Panc1 (cell line): ENCODE data around the gene KCNH1. TPM values are rescaled to one million over a fixed set of nuclear protein-coding genes. Genes with fewer than 3 reads are reported as not detected.

Experiments
- ATAC-seq: fragments of 200-7000 bp; cut with Tn5 transposase; 2 replicates; pipeline ENCODE4 v1.9.1; 2020; ENCODE audit warnings: mild to moderate bottlenecking, moderate library complexity
- BruUV-seq: library from RNA; stranded (reverse); fragments of 400-500 nt; replicated peaks from 2 replicates; lab custom pipeline; 2021; lab: Mats Ljungman, UMichigan
- CTCF ChIA-PET: fragments of 300-600 bp; sonication (Branson Sonifier 250); formaldehyde crosslinking; loops from one replicate; lab custom pipeline; 2022; ENCODE audit warnings: antibody characterized with exemption; lab: Charles Lee
- POLR2A ChIA-PET: fragments of 300-600 bp; sonication (Branson Sonifier 250); formaldehyde crosslinking; loops from one replicate; lab custom pipeline; 2022; ENCODE audit warnings: antibody characterized with exemption; lab: Charles Lee
- DNase-seq: peaks from one replicate; pipeline ENCODE4 v3.0.0-alpha.2; 2010; ENCODE audit warnings: low read depth, low spot score
- H3K27ac ChIP-seq: 2 replicates; pipeline ENCODE4 v1.5.1; 2011; ENCODE audit warnings: mild to moderate bottlenecking, low read length, inconsistent platforms
- H3K27me3 ChIP-seq: fragments of 200-500 bp; sonication (Bioruptor generic); 2 replicates; pipeline ENCODE4 v1.6.0; 2014; ENCODE audit warnings: low read length, inconsistent platforms; ENCODE audit not compliant: control insufficient read depth, insufficient read depth
- H3K36me3 ChIP-seq: fragments of 200-500 bp; sonication (Bioruptor generic); 2 replicates; pipeline ENCODE4 v1.5.1; 2014; ENCODE audit warnings: inconsistent platforms, mild to moderate bottlenecking, low read length, moderate library complexity; ENCODE audit not compliant: control insufficient read depth, insufficient read depth
- H3K4me1 ChIP-seq: 2 replicates; pipeline ENCODE4 v1.5.1; 2011; ENCODE audit warnings: inconsistent platforms, mild to moderate bottlenecking, low read length, moderate library complexity; ENCODE audit not compliant: control insufficient read depth, insufficient read depth
- H3K4me3 ChIP-seq, 2 experiments: 2 replicates each; pipeline ENCODE4 v1.5.1; 2011 to 2012; ENCODE audit warnings: low read depth in 2 of 2, low read length in 2 of 2, mild to moderate bottlenecking in 2 of 2, inconsistent platforms in 1 of 2, moderate library complexity in 1 of 2
- H3K9me3 ChIP-seq: fragments of 200-500 bp; sonication (Bioruptor generic); 2 replicates; pipeline ENCODE4 v1.5.1; 2014; ENCODE audit warnings: low read depth, mild to moderate bottlenecking, inconsistent platforms, low read length, moderate library complexity; ENCODE audit not compliant: control insufficient read depth, insufficient read depth
- CTCF ChIP-seq: fragments of 450-650 bp; IDR thresholded peaks from 2 replicates; pipeline ENCODE4 v1.5.1; 2017; ENCODE audit warnings: mild to moderate bottlenecking
- POLR2AphosphoS5 ChIP-seq: IDR thresholded peaks from 2 replicates; pipeline ENCODE4 v1.6.1; 2012; ENCODE audit warnings: mild to moderate bottlenecking, low read depth, low read length, moderate library complexity
- REST ChIP-seq, 2 experiments: IDR thresholded peaks; 2 replicates each; pipeline ENCODE4 v1.6.1; 2011 to 2012; ENCODE audit warnings: low read depth in 2 of 2, control low read depth in 1 of 2, low read length in 1 of 2, mild to moderate bottlenecking in 1 of 2, moderate library complexity in 1 of 2; ENCODE audit not compliant: insufficient read depth in 1 of 2
- SIN3A ChIP-seq: IDR thresholded peaks from 2 replicates; pipeline ENCODE4 v1.6.1; 2012; ENCODE audit warnings: low read depth, mild to moderate bottlenecking, low read length, moderate library complexity, borderline replicate concordance; ENCODE audit not compliant: insufficient read depth
- TCF7L2 ChIP-seq: IDR thresholded peaks from 2 replicates; pipeline ENCODE4 v1.6.1; 2011; ENCODE audit warnings: mild to moderate bottlenecking, low read depth, low read length, inconsistent platforms
- in situ Hi-C: cut with HindIII; loops from 2 replicates; pipeline ENCODE4 v1.10.0; 2016; ENCODE audit warnings: low sequenced_read_pairs, low pct_unique_long_range_greater_than_20kb
- intact Hi-C: fragments of 100-400 bp; cut with micrococcal nuclease; formaldehyde crosslinking; loops from one replicate; pipeline ENCODE4 v1.10.0; 2022; ENCODE audit not compliant: unreplicated experiment
- total RNA-seq: library from RNA; stranded (reverse); gene quantifications from one replicate; pipeline ENCODE4 v1.2.1, GENCODE V29; 2021; ENCODE audit not compliant: unreplicated experiment

Gene KCNH1
- total RNA-seq, 1 experiment from 2014 or later, result not detected

DNA sequence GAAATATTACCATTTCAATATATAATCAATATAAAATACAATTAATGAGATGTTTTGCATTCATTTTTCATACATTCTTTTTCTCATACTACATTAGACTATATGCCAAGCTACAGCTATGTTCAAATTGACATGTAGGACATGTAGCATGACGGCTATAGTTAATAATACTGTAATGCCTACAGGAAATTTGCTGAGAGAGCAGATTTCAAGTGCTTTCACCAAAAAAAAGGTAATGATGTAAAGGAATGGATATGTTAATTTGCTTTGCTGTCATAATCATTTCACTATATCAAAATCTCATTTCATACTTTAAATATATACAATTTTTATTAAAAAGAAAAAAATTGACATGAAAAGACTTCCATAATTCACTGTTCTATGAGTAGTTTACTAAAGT is 215.1 kb downstream of the KCNH1 start:
- TF ChIP-seq POLR2AphosphoS5, result no peak
- no peak for TF ChIP-seq TCF7L2
- TF ChIP-seq SIN3A, result no peak
- TF ChIP-seq CTCF, result no peak
- TF ChIP-seq REST (IDR thresholded peaks at IDR 0.05; ENCODE audit: insufficient read depth in 1 of 2, low read depth in 2 of 2, low read length in 1 of 2), result no peak
- no peaks in the 10 kb centered on the region for H3K27me3 ChIP-seq
- ChIA-PET POLR2A (interaction anchor here (0.5 kb wide), 1 partner anchor 12 kb away, joined by 3 read pairs; no protein-coding TSS in a partner anchor), CTCF (no interaction called here)
- no TSS peak for BruUV-seq
- H3K4me3 ChIP-seq, result no peak overlapping the region
- no peaks in the 10 kb centered on the region for H3K36me3 ChIP-seq
- no peaks in the 10 kb centered on the region for H3K9me3 ChIP-seq
- no peak overlapping the region for H3K27ac ChIP-seq
- ATAC-seq (no peak), DNase-seq (no peak)
- intact Hi-C loops, result no loop called here
- in situ Hi-C loops, result no loop called here
- H3K4me1 ChIP-seq, result no peaks in the 10 kb centered on the region

DNA sequence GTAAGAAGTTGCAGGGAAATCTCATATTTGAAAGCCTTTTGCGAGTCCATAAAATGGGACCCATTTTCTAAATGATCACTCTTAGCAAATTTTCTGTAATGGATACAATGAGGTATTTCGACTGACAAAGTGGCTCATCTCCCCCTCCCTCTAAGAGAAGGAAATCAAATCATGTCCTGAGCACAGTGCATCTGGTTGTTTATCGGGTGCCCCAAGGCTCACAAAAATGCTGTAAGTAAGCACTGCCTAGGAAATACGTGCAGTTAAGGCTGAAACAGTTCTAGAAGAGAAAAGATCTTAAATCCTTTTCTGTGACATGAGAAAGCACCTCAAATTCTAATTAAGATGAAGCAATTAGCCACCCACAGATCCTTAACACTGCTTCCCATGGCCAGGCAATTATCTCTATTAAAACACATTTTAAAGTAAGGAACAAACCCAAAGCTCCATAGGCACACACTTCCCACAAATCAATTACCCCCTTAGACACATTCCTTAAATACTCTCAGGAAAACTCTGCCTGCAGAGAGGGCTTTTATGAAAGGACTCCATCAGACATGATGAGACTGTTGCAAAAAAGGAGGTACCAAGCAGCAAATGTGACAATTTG is 216.3 kb downstream of the KCNH1 start:
- intact Hi-C loops (no loop called here), in situ Hi-C loops (no loop called here)
- Histone ChIP-seq H3K27me3 (no peaks in the 10 kb centered on the region), H3K36me3 (no peaks in the 10 kb centered on the region), H3K27ac (no peak overlapping the region), H3K9me3 (no peaks in the 10 kb centered on the region), H3K4me3 (no peak overlapping the region), H3K4me1 (no peaks in the 10 kb centered on the region)
- ChIA-PET CTCF (no interaction called here), POLR2A (no interaction called here)
- no TSS peak for BruUV-seq
- TF ChIP-seq REST (IDR thresholded peaks at IDR 0.05; ENCODE audit: insufficient read depth in 1 of 2, low read depth in 2 of 2, low read length in 1 of 2), result no peak
- no peak for TF ChIP-seq TCF7L2
- TF ChIP-seq CTCF, result no peak
- no peak for TF ChIP-seq SIN3A
- TF ChIP-seq POLR2AphosphoS5, result no peak
- ATAC-seq (no peak), DNase-seq (no peak)
